ENCODE data around the gene PNMA6E. TPM values are rescaled to one million over a fixed set of nuclear protein-coding genes. Genes with fewer than 3 reads are reported as not detected.

Gene PNMA6E
- total RNA-seq, 6 experiments from 2014 or later, result not detected

- TF ChIP-seq, protein P1, sequence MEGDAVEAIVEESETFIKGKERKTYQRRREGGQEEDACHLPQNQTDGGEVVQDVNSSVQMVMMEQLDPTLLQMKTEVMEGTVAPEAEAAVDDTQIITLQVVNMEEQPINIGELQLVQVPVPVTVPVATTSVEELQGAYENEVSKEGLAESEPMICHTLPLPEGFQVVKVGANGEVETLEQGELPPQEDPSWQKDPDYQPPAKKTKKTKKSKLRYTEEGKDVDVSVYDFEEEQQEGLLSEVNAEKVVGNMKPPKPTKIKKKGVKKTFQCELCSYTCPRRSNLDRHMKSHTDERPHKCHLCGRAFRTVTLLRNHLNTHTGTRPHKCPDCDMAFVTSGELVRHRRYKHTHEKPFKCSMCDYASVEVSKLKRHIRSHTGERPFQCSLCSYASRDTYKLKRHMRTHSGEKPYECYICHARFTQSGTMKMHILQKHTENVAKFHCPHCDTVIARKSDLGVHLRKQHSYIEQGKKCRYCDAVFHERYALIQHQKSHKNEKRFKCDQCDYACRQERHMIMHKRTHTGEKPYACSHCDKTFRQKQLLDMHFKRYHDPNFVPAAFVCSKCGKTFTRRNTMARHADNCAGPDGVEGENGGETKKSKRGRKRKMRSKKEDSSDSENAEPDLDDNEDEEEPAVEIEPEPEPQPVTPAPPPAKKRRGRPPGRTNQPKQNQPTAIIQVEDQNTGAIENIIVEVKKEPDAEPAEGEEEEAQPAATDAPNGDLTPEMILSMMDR (IDR thresholded peaks at IDR 0.05), result no peak
- no peak for TF ChIP-seq POLR2A (IDR thresholded peaks at IDR 0.05)
- no peak overlapping the region for H3K27ac ChIP-seq
- H3K4me1 ChIP-seq, result no peaks in the 10 kb centered on the region
- intact Hi-C loops (cut with DNase I), result no loop called here
- ATAC-seq (no peak), DNase-seq (no peak)
- 71% methylated on average over 6 of the region's 12 CpGs for WGBS (ENCODE audit: insufficient coverage, low coverage, low lambda C conversion rate, missing lambda C conversion rate)
- no peaks in the 10 kb centered on the region for H3K36me3 ChIP-seq
- H3K9me3 ChIP-seq, result no peaks in the 10 kb centered on the region
- H3K27me3 ChIP-seq, result peaks cover 0 to 7% of the 10 kb centered on the region in 2 donors
- no peak overlapping the region for H3K4me3 ChIP-seq
These were observed 32.1 kb upstream of the PNMA6E start for GRCh38 chrX:153433161-153433680.

DNA sequence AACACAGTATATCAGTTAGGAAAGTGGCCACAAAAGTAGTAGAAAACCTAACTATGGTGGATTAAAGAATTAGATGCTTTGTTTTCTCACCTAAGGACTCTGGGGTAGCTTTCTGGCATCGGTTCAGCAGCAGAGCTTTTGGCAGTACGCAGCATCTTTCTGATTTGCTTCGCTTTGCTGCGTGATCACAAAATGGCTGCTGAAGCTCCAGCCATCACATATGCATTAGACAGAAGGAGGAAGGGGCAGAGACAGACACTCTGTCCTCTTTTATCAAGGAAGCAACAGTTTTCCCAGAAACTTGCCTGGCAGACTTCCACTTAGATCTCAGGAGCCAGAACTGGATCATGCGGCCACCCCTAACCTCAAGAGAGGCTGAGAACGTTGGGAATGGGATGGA, 29.6 kb upstream of the PNMA6E start:
- intact Hi-C loops (cut with DNase I), result no loop called here
- TF ChIP-seq POLR2A (IDR thresholded peaks at IDR 0.05), result no peak
- TF ChIP-seq, protein P1 (IDR thresholded peaks at IDR 0.05), result no peak
- Histone ChIP-seq H3K36me3 (no peaks in the 10 kb centered on the region), H3K27ac (no peak overlapping the region), H3K27me3 (peaks cover 0 to 7% of the 10 kb centered on the region in 2 donors), H3K4me3 (no peak overlapping the region), H3K9me3 (no peaks in the 10 kb centered on the region), H3K4me1 (no peaks in the 10 kb centered on the region)
- DNase-seq (no peak), ATAC-seq (no peak)
- WGBS (ENCODE audit: insufficient coverage, low coverage, low lambda C conversion rate, missing lambda C conversion rate), result 84% methylated on average over 5 of the region's 6 CpGs

- intact Hi-C loops (cut with DNase I), result no loop called here
- Histone ChIP-seq H3K27me3 (peaks cover 0 to 3% of the 10 kb centered on the region in 2 donors), H3K4me3 (no peak overlapping the region), H3K9me3 (no peaks in the 10 kb centered on the region), H3K27ac (no peak overlapping the region), H3K4me1 (no peaks in the 10 kb centered on the region), H3K36me3 (no peaks in the 10 kb centered on the region)
- ATAC-seq, result no peak
- TF ChIP-seq, protein P1 (IDR thresholded peaks at IDR 0.05), result no peak
- TF ChIP-seq POLR2A (IDR thresholded peaks at IDR 0.05), result no peak
- 62% methylated on average over 2 of the region's 3 CpGs for WGBS (ENCODE audit: insufficient coverage, low coverage, low lambda C conversion rate, missing lambda C conversion rate)
- DNase-seq, result no peak
These were observed 25.1 kb upstream of the PNMA6E start for GRCh38 chrX:153426204-153426603.

- H3K36me3 ChIP-seq, result no peaks in the 10 kb centered on the region
- TF ChIP-seq POLR2A (IDR thresholded peaks at IDR 0.05), result no peak
- TF ChIP-seq, protein P1 (IDR thresholded peaks at IDR 0.05), result no peak
- peak; percentile 34 to 82 (median 58) for ATAC-seq
These were observed 22.5 kb upstream of the PNMA6E start for GRCh38 chrX:153423652-153424051.

GRCh38 chrX:153421856-153422255, 20.7 kb upstream of the PNMA6E start:
- TF ChIP-seq, protein P1 (IDR thresholded peaks at IDR 0.05), result no peak
- TF ChIP-seq POLR2A (IDR thresholded peaks at IDR 0.05), result no peak
- Histone ChIP-seq H3K27me3 (no peaks in the 10 kb centered on the region), H3K36me3 (no peaks in the 10 kb centered on the region), H3K9me3 (no peaks in the 10 kb centered on the region), H3K4me1 (no peaks in the 10 kb centered on the region), H3K4me3 (no peak overlapping the region), H3K27ac (no peak overlapping the region)
- DNase-seq (no peak), ATAC-seq (no peak)
- WGBS (ENCODE audit: insufficient coverage, low coverage, low lambda C conversion rate, missing lambda C conversion rate), result 90% methylated on average over 4 of the region's 18 CpGs
- intact Hi-C loops (cut with DNase I), result no loop called here

More at GRCh38 chrX:153423652-153424051, 22.5 kb upstream of the PNMA6E start:
- H3K9me3 ChIP-seq, result no peaks in the 10 kb centered on the region
- no peak overlapping the region for H3K4me3 ChIP-seq
- no peaks in the 10 kb centered on the region for H3K27me3 ChIP-seq
- no peak overlapping the region for H3K27ac ChIP-seq
- 52% methylated on average over 8 of the region's 8 CpGs for WGBS (ENCODE audit: insufficient coverage, low coverage, low lambda C conversion rate, missing lambda C conversion rate)
- no peaks in the 10 kb centered on the region for H3K4me1 ChIP-seq
- peak; percentile 51 to 77 (median 71) for DNase-seq
- intact Hi-C loops (cut with DNase I), result no loop called here
